Hematopoietic multipotent progenitor cell treated with erythropoietin and hydrocortisone succinate and interleukin-3 and kit ligand, for 8 days (in vitro differentiated cells): Measurements from ENCODE around the gene MBD3L3.
"Not testable (repeated sequence)": the region's sequence is repeated elsewhere in the genome, so short reads cannot be mapped to it uniquely, and the experiment has no call there.

Source experiments
- DNase-seq: peaks from one replicate; pipeline ENCODE4 v3.0.0-alpha.2; 2015

Gene MBD3L3

GRCh38 chr19:7063339-7063738 lies 4.9 kb upstream of the MBD3L3 start:
- DNase-seq: no peak

- DNase-seq: not testable (repeated sequence)
Measured at GRCh38 chr19:7059977-7060376, 1.5 kb upstream of the MBD3L3 start.

- not testable (repeated sequence) for DNase-seq
Measured at GRCh38 chr19:7056371-7056770, 2.1 kb downstream of the MBD3L3 start.

GRCh38 chr19:7055679-7056078 lies 2.8 kb downstream of the MBD3L3 start:
- DNase-seq: not testable (repeated sequence)

GRCh38 chr19:7054635-7055368 lies 3.7 kb downstream of the MBD3L3 start:
- not testable (repeated sequence) for DNase-seq

- DNase-seq: not testable (repeated sequence)
Measured at GRCh38 chr19:7052896-7053295, 5.6 kb downstream of the MBD3L3 start.

- not testable (repeated sequence) for DNase-seq
Measured at GRCh38 chr19:7051421-7051820, 7.1 kb downstream of the MBD3L3 start.

GRCh38 chr19:7049021-7049420 lies 9.5 kb downstream of the MBD3L3 start, which contains the start of gene MBD3L2:
Gene MBD3L2 (plus strand): TSS chr19:7049321. CDS start chr19:7049374, 53 bp downstream.
- DNase-seq: not testable (repeated sequence)

GRCh38 chr19:7041563-7041962 lies 16.9 kb downstream of the MBD3L3 start:
- DNase-seq: not testable (repeated sequence)

GRCh38 chr19:7040079-7040478 lies 18.4 kb downstream of the MBD3L3 start, which contains the start of gene MBD3L4:
Gene MBD3L4 (minus strand): TSS chr19:7040179. CDS start chr19:7040144, 35 bp downstream.
- not testable (repeated sequence) for DNase-seq

GRCh38 chr19:7030278-7030677 lies 28.2 kb downstream of the MBD3L3 start, which contains the start of gene MBD3L5:
Gene MBD3L5 (plus strand): TSS chr19:7030578. CDS start chr19:7030612, 34 bp downstream.
- not testable (repeated sequence) for DNase-seq

- not testable (repeated sequence) for DNase-seq
Measured at GRCh38 chr19:7028790-7029189, 29.7 kb downstream of the MBD3L3 start.

GRCh38 chr19:7021331-7021730 lies 37.1 kb downstream of the MBD3L3 start, which contains the start of gene MBD3L2B:
Gene MBD3L2B (minus strand): TSS chr19:7021431. CDS start chr19:7021397, 34 bp downstream.
- not testable (repeated sequence) for DNase-seq

GRCh38 chr19:7018828-7019227 lies 39.6 kb downstream of the MBD3L3 start:
- no peak for DNase-seq

- DNase-seq: peak; percentile 64
Measured at GRCh38 chr19:7013678-7014077, 44.8 kb downstream of the MBD3L3 start.

- no peak for DNase-seq
Measured at GRCh38 chr19:7010722-7011593, 47.5 kb downstream of the MBD3L3 start.

- DNase-seq: no peak
Measured at GRCh38 chr19:7007859-7008258, 50.6 kb downstream of the MBD3L3 start.
